Medulla oblongata (tissue), 1 donor: ENCODE measurements around the gene NDRG3.

Experiments used
- DNase-seq: peaks from one replicate; pipeline ENCODE4 v3.0.0-alpha.2; 2015; ENCODE audit errors: extremely low spot score

NDRG3 gene

DNA sequence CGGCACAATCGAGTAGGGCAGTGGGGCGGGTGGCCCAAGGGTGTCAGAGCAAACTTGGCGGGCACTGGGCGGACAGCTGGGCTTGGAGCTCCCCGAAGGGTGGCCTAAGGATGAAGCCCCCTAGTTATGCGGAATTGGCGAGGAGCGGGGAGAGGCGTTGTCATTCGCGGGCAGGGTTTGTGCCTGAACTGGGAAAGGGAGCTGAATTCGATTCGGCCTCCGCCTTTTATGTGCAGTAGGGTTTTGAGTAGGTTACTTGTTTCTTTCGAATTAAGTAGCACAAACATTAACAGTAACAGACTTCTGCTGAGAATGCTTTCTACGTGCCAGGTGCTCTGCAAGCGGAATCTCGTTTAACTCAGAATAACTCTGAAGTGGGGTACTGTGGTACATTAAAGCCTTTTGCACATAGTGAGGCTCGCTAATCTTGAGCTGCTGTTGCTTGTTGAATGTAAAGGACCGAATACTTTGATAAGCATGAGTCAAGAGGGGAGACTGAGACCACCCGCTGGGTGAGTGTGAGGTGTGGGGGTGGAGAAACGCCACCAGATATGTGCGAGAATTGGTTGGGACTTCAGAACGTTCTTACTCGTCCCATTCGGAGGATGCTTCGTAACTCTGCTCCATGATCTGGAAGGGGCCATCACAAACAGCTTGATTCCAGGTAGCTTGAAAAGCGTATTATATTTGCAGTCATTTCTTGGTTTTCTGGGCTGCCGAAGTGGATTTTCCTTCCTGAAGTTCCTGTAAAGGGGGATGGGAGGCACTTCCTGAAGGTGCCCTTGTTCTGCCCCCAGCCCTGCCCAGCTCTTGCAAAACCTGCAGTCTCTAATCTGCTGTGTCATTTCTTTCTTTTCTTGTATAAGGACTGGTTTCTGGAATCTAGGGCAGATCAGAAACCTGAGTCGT lies 139.5 kb downstream of the NDRG3 start:
- no peak for DNase-seq

- DNase-seq: peak; percentile 98
Measured at GRCh38 chr20:36605399-36606157, 140.3 kb downstream of the NDRG3 start, which contains the start of gene RAB5IF. Gene RAB5IF (plus strand): TSS chr20:36605779. CDS start chr20:36605952, 173 bp downstream.

DNA sequence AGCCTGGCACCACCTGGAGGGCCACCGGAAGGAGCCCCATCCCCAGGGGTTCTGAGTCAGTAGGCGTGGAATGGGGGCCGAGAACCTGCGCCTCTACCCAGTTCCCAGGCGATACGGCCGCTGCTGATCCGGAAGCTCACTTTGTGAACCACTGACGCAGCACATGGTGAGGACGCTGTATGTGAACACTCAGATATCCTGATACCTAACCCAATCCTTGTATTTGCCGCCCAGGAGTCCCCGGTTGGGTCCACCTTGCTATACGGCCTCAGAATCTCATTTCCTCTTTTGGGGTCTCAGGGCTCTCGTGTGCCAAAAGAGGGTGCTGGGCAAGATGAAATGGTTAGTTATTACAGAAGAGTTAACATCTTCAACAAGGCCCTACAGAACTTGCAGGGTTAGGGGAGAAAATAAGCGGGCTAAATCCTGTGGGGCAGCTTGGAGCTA lies 140.9 kb downstream of the NDRG3 start:
- no peak for DNase-seq
